Activated gamma-delta T cell treated with Interleukin-2 at 50 U/mL for 16 hours (primary cell): ENCODE data around the gene RAB15.
A peak's percentile ranks its signal among the peaks of the same experiment; 100 is the strongest.

Experiments used
- DNase-seq: peaks from one replicate; pipeline ENCODE4 v3.0.0-alpha.2; 2020

The RAB15 gene

DNA sequence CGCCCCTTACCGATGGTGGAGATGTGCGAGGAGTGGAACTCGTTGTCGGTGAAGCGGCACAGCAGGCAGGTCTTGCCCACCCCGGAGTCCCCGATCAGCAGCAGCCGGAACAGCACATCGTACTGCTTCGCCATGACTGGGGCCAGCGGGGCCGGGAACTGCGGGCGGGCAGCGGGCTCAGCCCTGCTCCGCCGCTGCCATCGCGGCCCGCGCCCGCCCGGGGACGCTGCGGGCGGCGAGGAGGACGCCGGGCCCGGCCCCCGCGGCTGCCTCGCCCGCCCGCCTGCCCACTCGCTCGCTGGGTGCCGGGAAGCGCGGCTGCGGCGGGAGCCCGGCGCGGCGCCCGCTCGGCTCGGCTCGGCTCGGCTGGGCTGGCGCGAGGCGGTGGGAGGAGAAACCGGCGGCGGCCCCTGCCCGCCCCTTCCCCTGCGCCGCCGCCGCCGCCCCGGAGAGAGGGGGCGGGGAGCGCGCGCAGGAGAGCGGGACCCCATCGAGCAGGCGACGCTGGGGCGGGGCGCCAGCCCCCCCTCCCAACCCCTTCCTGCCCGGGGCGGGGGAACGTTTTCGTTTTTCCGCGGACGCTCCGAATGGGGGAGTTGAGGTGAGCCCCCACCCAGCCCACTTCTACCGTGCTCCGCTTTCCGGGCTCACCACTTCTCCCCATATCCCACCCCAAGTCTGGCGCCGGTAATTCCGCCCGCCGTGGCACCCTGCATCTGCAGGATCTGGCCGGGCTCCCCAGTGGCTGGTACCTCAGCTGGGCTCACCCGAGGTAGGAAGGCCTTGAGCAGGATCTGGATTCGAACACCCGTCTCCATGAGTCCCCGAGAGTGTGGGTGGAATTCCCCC is at the start of gene RAB15:
Gene RAB15, minus strand, starts transcription at position 394 of the 849 bp plus-strand sequence. Its CDS starts 260 bp downstream, at position 134.
- peak; percentile 24 for DNase-seq

- DNase-seq, result no peak
Measured at GRCh38 chr14:65019944-65020566, 47.9 kb upstream of the RAB15 start.

DNA sequence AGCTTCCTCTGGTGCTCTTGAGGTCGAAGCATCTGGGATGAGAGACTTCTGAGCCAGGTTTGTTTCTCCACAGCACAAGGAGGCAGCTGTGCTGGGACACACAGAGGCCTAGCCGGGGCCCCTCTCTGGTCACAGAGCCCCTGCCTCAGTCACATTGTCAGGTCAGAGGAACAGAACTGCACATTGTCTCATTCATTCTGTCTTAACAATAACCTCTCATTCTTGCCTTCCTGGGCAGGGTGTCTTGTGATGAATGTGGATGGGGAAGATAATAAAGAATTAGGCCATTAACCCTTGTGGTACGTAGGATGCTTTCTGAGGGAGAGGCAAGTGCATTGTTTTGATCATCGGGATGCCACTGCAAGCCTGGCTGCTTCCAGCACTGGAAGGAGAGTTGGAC is 44.3 kb upstream of the RAB15 start:
- DNase-seq, result no peak

DNA sequence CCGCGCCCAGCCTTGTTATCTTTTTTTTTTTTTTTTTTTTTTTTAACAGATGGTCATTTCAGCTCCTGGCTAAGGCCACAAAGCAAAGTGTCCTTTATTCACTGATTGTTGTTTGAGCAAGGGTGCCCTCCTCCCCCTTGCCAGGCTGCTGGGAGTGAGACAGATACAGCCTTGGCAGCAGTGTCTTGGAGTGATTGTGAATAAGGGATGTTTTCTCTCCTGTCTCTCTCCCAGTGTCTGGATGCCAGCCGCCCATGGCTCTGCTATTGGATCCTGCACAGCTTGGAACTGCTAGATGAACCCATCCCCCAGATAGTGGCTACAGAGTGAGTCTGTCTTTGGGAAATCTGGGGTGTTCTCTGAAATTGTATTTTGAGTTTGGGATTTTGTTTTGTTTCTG is 43.3 kb upstream of the RAB15 start:
- no peak for DNase-seq

DNA sequence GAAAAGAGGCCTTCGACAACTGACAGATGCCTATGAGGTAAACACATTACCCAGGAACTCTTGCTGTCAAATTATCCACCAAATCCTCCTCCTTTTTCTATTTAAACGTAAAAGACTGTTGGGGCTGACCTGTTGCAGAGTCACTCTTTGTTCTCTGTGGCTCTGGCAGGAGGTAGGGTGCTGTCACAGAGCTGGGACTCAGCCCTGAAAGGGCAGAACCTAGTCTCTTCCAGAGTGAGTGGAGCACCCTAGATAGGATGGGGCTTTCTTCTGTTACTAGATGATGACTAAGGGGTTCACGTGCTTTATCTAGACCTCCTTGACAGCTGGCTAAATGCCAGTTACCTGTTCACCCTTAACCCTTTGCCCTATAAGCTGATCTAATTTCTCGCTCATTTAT is 40.2 kb upstream of the RAB15 start:
- DNase-seq, result no peak

GRCh38 chr14:65011538-65011937 is 39.4 kb upstream of the RAB15 start:
- no peak for DNase-seq

DNA sequence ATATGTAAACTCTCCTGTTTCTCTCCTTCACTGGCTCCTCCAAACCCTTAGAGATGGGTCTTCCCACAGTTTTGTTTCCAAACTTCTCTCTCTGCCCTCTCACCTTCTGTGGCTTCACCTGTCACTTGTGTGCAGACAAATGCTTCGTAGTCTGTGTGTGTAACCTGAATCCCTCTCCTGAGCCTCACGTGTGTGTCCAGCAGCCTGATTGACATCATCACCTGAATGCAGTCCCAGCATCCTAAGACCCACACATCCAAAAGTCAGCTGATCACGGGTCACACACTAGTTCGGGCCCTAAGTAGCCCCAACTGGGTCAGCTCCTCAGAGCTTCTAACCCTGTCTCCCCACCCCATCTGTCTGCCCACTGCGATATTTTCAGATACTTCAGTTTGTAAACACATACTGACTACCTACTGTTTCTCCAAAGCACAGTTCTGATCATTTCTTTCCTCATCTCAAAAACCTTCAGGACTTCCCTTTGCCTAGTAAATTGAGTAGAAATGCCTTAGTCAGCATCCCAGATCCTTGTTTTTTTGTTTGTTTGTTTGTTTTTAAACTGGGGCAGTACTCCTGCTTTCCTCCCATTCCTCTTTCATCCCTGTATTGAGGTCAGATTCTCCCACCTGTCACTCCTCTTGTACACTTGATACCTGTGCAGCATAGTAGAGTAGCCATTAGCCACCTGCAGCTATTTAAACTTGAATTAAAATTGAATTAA is 38.2 kb upstream of the RAB15 start:
- DNase-seq, result no peak

DNA sequence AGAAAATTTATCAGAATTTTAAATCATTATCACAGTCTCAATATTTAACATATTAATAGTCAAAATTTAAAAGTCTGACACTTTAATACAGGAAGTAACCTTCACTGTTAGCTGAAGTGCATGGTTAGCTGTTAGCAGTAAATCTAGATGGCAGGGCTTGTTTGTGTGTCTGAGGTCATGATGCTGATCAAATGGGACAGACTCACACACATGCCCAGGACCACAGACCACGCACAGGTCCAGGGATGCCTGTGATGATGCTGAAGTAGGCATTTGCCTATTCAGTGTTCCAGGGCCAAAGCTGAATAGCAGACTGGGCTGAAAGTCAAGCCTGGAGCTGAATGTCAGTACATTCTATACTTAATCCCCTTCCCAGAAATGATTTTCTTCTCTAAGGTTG is 35.1 kb upstream of the RAB15 start:
- no peak for DNase-seq

DNA sequence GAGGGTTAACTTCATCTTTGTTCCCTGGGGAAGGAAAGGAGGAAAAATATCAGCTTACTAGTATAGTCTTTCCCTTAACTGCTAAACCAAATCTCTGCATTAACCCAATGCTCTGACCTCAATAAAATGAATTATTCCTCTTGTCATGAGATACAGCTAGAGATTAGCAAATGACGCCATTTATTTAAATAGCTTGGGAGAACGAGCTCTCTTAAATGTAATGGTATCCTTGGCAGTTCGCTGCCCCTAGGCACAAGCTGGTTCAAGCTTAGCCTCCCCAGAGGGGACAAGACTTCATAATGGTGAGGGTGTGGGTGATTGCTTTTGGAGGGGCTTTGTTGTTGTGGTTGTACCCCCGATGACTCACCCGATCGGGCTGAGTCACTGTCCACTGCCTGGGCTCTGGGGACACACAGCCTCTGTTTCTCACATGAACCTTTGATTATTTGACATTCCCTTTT is 34.2 kb upstream of the RAB15 start:
- DNase-seq, result no peak

DNA sequence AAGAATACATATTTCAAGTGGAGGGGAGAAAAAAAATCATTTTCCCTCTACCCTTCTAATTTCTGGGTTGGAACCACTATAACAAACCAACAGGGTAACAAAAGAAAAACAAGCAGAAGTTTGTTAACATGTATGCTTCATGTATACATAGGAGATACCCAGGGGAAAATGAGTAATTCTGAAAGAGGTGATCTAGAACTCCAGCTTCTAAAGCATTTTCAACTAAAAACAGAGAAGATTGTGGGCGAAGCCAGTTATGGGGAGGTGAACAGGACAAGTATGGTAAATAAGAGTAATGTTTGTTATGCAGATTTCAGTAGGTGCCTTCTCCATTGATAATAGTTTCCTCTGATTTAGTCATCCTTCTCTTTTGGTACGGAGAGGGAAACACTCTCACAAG is 31.3 kb upstream of the RAB15 start:
- no peak for DNase-seq

- DNase-seq, result no peak
Measured at GRCh38 chr14:65002586-65003210, 30.6 kb upstream of the RAB15 start.

DNA sequence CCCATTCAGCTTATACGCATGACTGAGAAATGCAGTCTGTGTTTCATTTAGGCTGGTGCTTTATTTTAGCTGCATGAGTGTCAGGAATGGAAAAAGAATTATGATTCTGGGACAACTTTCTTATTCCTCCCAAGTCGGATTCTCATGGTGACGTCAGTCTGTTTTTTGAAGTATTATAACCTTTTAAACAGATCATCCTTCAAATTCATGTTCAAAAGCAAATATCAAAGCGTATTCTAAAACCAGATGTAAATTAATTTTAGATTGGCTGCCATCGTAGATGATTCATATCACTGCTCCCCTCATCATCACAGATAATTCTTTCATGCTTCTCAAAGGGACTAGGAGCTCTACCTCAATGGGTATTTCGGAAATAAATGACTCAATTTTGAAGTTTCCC is 29.6 kb upstream of the RAB15 start:
- no peak for DNase-seq

- no peak for DNase-seq
Measured at GRCh38 chr14:65000898-65001591, 28.9 kb upstream of the RAB15 start.

DNA sequence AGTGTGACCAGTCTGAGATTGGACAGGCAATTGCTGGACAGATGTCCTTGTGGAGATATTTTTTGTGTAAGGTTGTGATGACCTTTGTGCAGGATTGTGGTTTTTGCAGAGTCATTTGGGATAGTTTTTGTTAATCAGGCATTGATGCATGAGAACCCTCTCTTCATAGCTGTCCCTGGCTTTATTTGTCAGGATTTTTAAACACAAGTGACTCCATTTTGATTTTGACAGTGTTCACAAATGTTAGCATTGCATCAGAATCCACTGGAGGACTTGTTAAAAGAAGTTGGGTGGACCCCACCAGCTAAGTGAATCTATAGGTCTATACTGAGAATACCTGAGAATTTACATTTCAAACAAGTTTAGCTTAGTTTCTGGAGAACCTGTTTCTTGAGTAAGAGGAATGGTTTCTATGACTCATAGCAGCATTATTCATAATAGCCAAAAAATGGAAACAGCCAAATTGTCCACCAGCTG is 26.4 kb upstream of the RAB15 start:
- no peak for DNase-seq

GRCh38 chr14:64997108-64997794 is 25.1 kb upstream of the RAB15 start:
- no peak for DNase-seq

- no peak for DNase-seq
Measured at GRCh38 chr14:64995291-64995690, 23.2 kb upstream of the RAB15 start.

DNA sequence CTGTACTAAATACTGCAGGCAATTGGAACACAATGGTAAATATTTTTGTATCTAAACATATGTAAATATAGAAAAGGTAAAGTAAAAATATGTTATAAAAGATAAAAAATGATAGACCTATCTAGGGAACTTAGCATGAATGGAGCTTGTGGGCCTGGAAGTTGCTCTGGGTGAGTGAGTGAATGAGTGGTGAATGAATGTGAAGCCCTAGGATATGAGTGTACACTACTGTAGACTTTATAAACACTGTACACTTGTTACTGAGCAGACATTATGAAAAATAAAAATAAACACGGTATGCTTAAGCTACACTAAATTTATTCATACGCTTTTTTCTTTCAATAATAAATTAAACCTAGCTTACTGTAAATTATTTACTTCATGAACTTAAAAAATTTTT is 22.4 kb upstream of the RAB15 start:
- DNase-seq, result no peak

DNA sequence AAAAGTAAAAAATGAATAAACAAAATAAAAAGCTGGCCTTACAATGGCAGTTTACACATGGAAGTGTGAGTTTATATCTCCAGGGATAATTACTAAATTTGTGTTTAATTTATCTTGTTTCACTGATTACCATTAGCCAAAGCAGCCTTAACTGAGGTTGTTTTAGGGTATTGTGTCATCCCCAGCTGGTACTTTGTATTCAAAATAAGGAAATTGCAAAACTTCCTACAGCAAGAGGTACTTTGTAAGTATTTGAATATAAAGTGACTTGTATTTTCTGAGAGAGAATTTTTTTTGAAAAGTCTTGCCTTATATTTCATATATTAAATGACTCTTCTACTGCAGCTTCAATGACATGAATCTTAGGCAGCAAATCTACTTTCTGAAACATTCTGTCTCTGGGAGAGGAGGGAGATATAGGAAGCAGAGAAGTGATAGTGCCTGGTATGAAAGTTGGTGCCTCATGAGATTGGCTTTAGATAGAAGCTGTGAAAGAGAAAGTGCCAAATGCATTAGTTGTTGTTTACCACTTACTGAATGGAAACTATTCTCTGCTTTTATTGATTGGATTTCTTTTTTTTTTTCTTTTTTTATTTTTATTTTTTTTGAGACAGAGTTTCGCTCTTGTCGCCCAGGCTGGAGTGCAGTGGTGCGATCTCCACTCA is 21.3 kb upstream of the RAB15 start:
- DNase-seq, result no peak

DNA sequence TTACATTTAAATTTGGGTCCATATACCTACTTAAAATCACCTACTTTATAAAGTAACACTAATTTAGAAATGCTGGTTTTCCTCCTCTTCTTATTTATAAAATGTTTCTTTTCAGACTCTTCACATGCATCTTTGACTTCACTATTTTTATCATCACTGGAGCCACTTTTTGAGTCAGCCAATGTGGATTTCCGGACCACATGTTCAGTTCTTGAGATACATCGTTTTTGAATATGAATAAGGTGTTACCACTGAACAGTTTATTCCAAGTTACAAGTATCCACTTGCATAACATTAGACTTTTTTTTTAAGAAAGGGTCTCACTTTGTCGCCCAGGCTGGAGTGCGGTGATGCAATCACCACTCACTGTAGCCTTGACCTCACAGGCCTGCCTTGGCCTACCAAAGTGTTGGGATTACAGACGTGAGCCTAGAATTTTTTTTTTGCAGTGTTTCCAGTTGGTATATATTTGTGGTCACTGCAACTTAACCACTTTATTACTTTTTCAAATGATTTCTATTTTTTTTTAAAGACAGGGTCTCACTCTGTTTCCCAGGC is 20.3 kb upstream of the RAB15 start:
- DNase-seq, result no peak

DNA sequence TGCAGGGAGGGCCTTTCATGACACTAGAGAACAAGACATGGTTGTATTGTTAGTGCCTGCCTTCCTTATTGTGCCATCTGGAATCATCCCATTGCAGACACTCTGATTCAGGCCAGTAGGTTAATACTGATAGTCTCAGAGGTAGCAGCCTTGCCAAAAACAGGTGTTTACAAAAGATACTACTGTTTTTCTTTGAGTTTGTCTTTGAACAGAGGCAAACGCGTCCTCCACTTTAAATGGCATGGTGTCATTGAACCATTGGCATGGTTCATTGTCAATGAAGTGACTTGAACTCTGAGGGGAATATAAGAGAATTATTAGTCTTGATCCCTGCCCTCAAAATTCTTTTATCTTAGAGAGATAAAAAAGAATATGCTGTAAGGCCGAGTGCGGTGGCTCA is 18.8 kb upstream of the RAB15 start:
- no peak for DNase-seq

GRCh38 chr14:64990296-64990695 is 18.2 kb upstream of the RAB15 start:
- no peak for DNase-seq
